GM18505 (cell line): Measurements from ENCODE around the gene MRPL21.
A peak's percentile ranks its signal among the peaks of the same experiment; 100 is the strongest.
"Not testable (repeated sequence)": the region's sequence is repeated elsewhere in the genome, so short reads cannot be mapped to it uniquely, and the experiment has no call there.

ENCODE experiments used
- ATAC-seq: cut with Tn5 transposase; IDR thresholded peaks from one replicate; pipeline ENCODE4 v1.9.1; 2021; ENCODE audit not compliant: unreplicated experiment
- POLR2A ChIP-seq: IDR thresholded peaks from 4 replicates; pipeline ENCODE4 v1.6.1; 2011; ENCODE audit warnings: borderline replicate concordance; ENCODE audit not compliant: insufficient read depth, insufficient read length; ENCODE audit errors: extremely low read depth

The MRPL21 gene

GRCh38 chr11:68910965-68911364, 7.3 kb upstream of the MRPL21 start:
- no peak for TF ChIP-seq POLR2A
- ATAC-seq, result no peak

- no peak for ATAC-seq
- no peak for TF ChIP-seq POLR2A
Measured at GRCh38 chr11:68908273-68908672, 4.6 kb upstream of the MRPL21 start.

GRCh38 chr11:68905421-68906360, 2.1 kb upstream of the MRPL21 start:
- no peak for ATAC-seq
- TF ChIP-seq POLR2A, result no peak

GRCh38 chr11:68904248-68904847, 716 bp upstream of the MRPL21 start:
- peak; percentile 13 for ATAC-seq
- no peak for TF ChIP-seq POLR2A

GRCh38 chr11:68900835-68901381, 2.7 kb downstream of the MRPL21 start:
- no peak for ATAC-seq
- no peak for TF ChIP-seq POLR2A

GRCh38 chr11:68897441-68897840, 6.2 kb downstream of the MRPL21 start:
- no peak for TF ChIP-seq POLR2A
- ATAC-seq, result no peak

- no peak for ATAC-seq
- TF ChIP-seq POLR2A, result no peak
Measured at GRCh38 chr11:68896171-68896959, 7.3 kb downstream of the MRPL21 start.

- TF ChIP-seq POLR2A, result no peak
- ATAC-seq, result no peak
Measured at GRCh38 chr11:68893282-68893681, 10.3 kb downstream of the MRPL21 start.

- no peak for TF ChIP-seq POLR2A
- no peak for ATAC-seq
Measured at GRCh38 chr11:68892576-68892975, 11.1 kb downstream of the MRPL21 start.

- TF ChIP-seq POLR2A, result no peak
- ATAC-seq, result no peak
Measured at GRCh38 chr11:68891351-68891948, 12.2 kb downstream of the MRPL21 start.

GRCh38 chr11:68890490-68891231, 13.0 kb downstream of the MRPL21 start:
- TF ChIP-seq POLR2A, result no peak
- no peak for ATAC-seq

- ATAC-seq, result no peak
Measured at GRCh38 chr11:68889948-68890446, 13.6 kb downstream of the MRPL21 start.

GRCh38 chr11:68884827-68885226, 18.8 kb downstream of the MRPL21 start:
- ATAC-seq, result not testable (repeated sequence)

More at GRCh38 chr11:68889948-68890446, 13.6 kb downstream of the MRPL21 start:
- TF ChIP-seq POLR2A, result no peak
